A204.1 (cell line): ENCODE data around the gene UNC13A.

Source experiments
- FAIRE-seq: peaks from 2 replicates; lab custom pipeline; 2012; peaks lifted over from hg19 to GRCh38; lab: Jason Lieb, UNC

Gene UNC13A

DNA sequence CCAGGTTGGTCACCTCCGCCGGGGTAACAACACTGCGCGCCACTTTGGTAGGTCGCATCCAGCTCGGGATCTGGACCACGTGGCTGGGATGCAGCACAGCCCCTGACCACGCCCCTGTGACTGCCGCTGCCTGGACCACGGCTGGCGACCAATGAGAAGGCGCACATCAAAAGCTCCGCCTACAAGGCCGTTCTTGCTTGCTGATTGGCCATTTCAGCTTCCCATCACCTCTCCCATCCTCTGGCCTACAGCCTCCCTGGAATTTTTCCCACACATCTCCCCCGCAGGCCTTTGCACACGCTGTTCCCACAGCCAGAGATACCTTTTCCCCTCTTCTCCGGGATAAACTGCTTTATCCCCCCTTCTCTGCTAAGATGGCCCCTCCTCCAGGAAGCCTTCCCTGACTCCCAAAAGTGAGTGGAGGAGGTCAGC, 18.6 kb upstream of the UNC13A start:
- FAIRE-seq: no peak

- FAIRE-seq: no peak
Measured at GRCh38 chr19:17703824-17704463, 15.8 kb upstream of the UNC13A start.

DNA sequence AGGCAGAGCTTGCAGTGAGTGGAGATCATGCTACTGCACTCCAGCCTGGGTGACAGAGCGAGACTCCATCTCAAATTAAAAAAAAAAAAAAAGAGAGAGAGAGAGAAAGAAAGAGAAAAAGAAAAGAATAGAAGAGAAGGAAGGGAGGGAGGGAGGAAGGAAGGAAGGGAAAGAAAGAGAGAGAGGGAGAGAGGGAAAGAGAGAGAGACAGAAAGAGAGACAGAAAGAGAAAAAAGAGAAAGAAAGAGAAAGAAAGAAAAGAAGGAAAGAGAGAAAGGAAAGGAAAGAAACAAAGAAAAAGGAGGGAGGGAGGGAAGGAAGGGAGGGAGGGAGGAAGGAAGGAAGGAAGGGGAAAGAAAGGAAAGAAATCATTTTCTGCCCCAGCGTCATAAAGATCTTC, 7.0 kb upstream of the UNC13A start:
- FAIRE-seq: no peak

DNA sequence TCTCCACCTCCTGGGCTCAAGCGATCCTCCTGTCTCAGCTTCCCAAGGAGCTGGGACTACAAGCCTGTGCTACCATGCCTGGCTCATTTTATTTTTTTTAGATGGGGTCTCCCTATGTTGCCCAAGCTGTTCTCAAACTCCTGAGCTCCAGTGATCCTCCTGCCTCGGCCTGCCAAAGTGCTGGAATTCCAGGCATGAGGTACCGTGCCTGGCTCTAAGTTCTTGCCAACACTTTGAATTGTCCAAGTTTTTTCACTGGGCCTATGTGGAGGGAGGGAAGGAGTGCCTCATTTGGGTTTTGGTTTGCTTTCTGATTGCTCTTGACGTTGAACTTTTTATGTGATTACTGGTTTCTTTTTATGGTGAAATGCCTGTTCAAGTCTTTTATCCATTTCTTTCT, 4.4 kb upstream of the UNC13A start:
- FAIRE-seq: no peak

DNA sequence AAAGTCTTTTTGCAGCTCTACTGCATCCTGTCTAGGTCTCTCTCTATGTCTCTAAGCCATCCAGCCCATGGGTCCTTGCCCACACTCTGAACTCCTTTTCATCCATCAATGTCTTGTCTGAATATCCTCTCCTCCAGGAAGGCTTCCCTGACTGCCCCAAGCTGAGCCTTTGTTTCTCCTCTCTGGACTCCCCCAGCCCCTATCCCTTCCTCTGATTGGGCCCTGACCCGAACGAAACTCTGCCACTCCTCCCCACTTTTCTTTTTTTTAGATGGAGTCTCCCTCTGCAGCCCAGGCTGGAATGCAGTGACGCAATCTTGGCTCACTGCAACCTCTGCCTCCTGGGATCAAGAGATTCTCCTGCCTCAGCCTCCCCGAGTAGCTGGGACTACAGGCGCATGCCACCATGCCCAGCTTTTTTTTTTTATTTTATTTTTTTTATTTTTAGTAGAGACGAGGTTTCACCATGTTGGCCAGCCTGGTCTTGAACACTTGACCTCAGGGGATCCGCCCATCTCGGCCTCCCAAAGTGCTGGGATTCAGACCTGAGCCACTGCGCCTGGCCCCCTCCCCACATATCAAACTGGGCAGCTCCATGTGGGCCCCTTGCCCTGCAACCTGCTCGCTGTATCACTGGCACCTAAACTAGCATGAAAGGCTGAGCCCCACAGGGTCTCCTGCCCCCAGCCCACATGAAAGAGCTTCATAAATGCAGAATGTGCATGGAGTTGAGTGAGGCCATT, 870 bp upstream of the UNC13A start:
- no peak for FAIRE-seq

GRCh38 chr19:17687141-17687856, 855 bp downstream of the UNC13A start:
- FAIRE-seq: no peak

- FAIRE-seq: no peak
Measured at GRCh38 chr19:17686592-17687024, 1.5 kb downstream of the UNC13A start.

GRCh38 chr19:17686023-17686521, 2.1 kb downstream of the UNC13A start:
- FAIRE-seq: no peak

DNA sequence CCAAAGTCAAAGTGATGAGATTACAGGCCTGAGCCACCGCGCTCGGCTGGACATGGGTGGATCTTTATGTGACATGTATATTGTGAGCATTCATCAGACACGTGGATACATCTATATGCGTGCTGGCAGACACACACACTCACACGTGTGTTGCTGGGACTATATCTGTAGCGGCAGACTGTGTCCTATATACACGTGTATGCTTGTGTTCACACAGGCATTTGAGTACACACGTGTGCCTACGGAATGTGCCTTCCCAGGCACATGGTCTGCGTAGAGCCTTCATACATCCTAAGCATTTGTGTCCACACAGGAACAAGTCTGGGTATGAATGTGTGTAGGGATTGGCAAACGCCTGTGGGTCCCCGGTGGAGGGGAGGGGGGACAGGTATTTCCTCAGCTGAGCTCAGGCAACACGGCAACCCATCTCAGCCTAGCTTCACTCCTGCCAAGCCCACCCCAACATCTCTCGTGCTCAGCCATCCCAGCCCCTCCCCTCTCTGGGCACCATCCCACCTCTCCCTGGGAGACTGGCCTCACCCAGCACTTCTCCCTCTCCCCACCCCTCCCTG, 2.6 kb downstream of the UNC13A start:
- no peak for FAIRE-seq

DNA sequence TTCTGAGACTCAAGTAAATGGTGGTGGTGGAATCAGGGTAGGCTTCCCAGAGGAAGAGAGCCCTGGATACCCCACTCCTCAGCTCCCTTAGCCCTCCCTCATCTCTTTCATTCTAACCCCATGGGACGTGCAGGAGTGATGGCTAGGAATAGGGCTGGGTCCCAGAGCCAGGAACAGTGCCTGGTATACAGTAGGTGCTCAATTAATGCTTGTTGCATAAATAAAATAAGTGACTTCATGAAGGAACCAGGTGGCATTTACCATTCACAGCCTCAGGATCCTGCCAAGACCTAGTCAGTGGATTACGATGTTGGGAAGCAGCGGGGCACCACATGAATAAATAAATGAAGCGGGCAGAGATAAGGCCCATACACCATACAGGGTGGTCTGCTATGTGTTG, 3.9 kb downstream of the UNC13A start:
- FAIRE-seq: no peak

GRCh38 chr19:17683078-17683477, 5.1 kb downstream of the UNC13A start:
- FAIRE-seq: no peak

DNA sequence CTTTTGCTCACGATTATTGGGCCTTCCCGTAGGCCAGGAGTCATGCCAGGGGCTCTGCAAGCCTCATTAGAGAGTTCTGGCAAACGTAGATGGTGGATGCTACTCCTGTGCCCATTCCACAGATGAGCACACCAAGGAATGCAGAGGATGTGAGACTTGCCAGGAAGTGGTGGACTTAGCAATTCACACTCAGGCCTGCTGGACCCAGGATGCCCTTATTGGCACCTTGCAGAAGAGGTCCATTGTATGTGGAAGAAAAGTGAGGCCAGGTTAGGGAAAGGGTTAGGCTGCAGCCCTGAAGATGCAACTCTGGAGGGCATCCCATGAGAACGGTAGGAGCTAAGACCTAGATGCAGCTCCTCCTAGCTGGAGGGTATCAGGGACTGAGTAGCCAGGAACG, 5.9 kb downstream of the UNC13A start:
- FAIRE-seq: no peak

- FAIRE-seq: no peak
Measured at GRCh38 chr19:17681505-17682125, 6.5 kb downstream of the UNC13A start.

DNA sequence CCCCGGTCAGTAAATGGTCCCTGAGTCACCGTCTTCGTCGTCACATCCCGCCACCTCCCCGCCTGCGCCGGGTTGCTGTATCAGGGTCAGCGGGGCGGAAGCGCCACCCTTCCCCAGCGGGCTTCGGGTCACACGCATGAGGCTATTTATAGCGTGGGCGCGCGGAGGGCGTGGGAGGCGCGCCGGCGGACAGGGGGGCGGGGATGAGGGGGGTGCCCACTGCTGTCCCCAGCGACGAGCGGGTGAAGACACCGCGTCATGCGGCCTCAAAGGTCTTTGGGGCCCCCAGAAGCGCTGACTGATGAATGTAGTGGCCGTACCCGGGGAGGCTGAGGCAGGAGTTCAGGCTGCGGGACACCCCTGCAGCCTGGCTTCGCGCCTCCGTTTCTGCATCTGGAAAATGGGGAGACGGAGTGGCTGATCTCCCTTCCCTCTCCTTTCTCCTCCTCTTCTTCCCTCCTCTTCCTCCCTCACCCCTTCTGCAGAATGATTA, 7.9 kb downstream of the UNC13A start:
- no peak for FAIRE-seq

DNA sequence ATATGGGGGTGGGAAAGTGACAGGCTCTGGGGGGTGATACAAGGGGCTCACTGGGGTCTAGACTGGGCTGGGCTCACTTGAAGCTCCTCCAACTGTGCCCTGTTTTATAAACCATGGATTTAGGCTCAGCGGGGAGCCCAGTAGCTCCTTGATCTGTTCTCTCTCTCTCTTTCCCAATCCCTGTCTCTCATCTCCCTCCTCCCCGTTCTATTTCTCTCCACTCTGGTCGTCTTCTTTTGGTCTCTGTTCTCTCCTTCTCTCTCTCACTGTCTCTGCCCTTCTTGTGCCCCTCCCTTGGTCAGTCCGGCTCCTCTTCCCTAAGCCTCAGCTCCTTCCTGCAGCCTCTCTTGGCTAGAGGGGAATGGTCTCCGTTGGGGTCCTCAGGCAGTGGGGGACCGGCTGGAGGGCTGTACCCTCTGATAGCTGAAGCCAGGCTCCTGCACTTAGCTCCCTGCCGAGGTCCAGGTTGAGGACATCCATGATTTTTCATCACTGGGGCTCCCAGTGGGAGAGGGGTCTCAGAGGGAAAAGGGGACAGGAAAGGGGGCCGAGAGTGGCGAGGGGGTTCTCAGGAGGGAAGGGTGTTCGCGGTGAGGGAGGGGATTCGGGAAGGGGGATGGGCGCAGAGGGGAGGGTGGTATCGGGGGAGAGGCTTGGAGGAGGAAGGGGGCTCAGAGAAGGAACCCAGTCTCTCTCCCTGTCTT, 8.5 kb downstream of the UNC13A start:
- no peak for FAIRE-seq

- no peak for FAIRE-seq
Measured at GRCh38 chr19:17678836-17679235, 9.3 kb downstream of the UNC13A start.

DNA sequence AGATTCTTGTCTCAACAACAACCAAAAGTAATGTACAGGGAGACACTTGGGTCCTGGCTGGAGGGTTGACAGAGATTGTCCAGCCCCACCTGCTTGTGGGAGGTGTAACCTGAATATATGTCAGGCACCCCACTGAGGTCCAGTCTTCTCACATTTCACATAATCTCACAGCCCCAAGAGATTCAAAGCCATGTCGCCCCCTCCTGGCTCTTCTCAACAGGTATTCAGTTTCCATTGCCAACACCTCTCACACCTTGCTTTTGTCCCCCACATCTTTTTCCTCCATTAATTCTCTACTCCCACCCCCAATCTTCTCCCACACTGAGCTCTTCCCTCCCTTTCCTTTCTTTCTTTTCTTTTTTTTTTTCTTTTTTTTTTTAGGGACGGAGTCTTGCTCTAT, 11.2 kb downstream of the UNC13A start:
- FAIRE-seq: no peak

DNA sequence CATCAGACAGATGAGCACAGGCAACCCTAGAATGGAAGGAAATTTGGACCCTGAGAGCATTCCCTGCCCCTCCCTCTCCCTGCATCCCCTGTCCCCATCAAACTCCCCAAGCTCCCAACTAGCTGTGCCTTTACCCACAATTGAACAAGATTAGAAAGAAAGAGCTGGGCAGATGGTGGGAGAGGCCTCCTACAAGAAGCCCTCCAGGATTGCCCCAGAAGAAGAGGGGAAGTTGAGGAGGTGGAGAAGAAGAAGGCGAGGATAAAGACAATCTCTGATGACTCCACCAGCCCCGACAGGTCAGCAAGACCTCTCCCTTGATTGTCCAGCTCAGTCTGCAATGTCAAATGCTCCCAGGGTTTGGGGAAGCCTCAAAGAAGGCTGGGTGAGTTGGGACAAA, 11.9 kb downstream of the UNC13A start:
- no peak for FAIRE-seq

DNA sequence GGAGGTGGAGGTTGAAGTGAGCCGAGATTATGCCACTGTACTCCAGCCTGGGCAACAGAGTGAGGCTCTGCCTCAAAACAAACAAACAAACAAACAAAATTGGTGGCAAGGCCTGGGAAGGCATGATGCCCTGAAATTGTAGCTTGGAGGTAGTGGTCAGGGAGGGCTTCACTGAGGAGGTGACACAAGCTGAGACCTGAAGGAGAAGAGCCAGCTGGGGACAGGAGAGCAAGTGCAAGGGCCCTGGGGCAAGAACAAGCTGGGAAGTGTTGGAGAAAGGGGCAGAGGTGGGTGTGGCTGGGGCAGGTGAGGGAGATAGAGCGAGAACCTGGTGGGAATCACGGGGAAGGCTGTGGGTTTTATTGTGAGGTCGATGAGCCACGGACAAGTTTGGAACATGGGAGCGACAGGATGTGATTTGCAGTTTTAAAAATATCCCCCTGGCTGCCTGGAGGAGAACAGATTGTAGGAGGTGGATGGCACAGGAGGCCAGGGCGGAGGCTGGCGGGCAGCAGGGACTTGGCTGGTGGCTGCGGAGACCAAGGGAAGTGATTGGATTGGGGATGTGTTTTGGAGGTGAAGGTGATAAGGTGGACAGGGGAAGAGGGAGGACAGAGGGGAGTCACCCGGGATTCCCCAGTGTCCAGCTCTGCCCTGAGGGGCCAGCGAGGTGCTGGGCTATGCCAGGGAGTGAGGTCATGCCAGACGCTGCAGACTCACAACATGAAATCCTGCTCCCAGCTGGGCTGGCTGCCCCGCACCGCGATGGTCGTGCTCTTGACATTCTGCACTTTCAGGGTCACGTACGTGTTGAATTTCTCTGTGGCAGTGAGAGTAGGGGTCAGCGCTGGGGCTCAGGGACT, 14.0 kb downstream of the UNC13A start:
- no peak for FAIRE-seq

- FAIRE-seq: no peak
Measured at GRCh38 chr19:17671906-17672305, 16.2 kb downstream of the UNC13A start.

GRCh38 chr19:17669419-17669818, 18.7 kb downstream of the UNC13A start:
- no peak for FAIRE-seq
